Colonic mucosa (tissue), 4 donors: ENCODE measurements around the gene PHKG2. TPM values are rescaled to one million over a fixed set of nuclear protein-coding genes. Genes with fewer than 3 reads are reported as not detected.

Experiments
- DNase-seq: peaks from one replicate; pipeline ENCODE4 v3.0.0-alpha.2; 2020
- H3K27ac ChIP-seq: fragments of 200-600 bp; one replicate; pipeline ENCODE4 v1.8.0; 2021
- H3K27me3 ChIP-seq: fragments of 200-600 bp; one replicate; pipeline ENCODE4 v1.8.0; 2021
- H3K36me3 ChIP-seq: fragments of 200-600 bp; one replicate; pipeline ENCODE4 v1.8.0; 2021
- H3K4me1 ChIP-seq: fragments of 200-600 bp; one replicate; pipeline ENCODE4 v1.8.0; 2021; ENCODE audit warnings: mild to moderate bottlenecking
- H3K4me3 ChIP-seq: fragments of 200-600 bp; one replicate; pipeline ENCODE4 v1.8.0; 2021
- H3K9ac ChIP-seq, 2 donors: one replicate each; pipeline ENCODE4 v1.7.0; 2013; ENCODE audit warnings: control low read depth in 2 of 2, low read depth in 2 of 2, low read length in 2 of 2
- H3K9me3 ChIP-seq: fragments of 200-600 bp; one replicate; pipeline ENCODE4 v1.8.0; 2021
- intact Hi-C: fragments of 100-400 bp; cut with DNase I; formaldehyde crosslinking; loops from one replicate; pipeline ENCODE4 v1.14.1; 2022
- total RNA-seq, 2 donors: library from RNA; stranded (reverse); fragmentation: NEBNext Ultra II Directional in 1 of 2; extraction: Animal tissue kit (Norgen Biotek cat#: 25700) in 1 of 2; gene quantifications; one replicate each; pipeline ENCODE4 v1.2.1, GENCODE V29; 2021
- TF ChIP-seq, protein P1 (sequence below): fragments of 200-600 bp; IDR thresholded peaks from one replicate; pipeline ENCODE4 v1.8.0; 2022; ENCODE audit warnings: antibody characterized with exemption, mild to moderate bottlenecking
- donor health status: healthy.
- donor health status: DM: no; HTN: no; CAD: no.
- donor health status: DM: no; HTN: no; CAD: no.

Gene PHKG2
- total RNA-seq, 2 donors from 2014 or later: 33.6 to 47.8 TPM

DNA sequence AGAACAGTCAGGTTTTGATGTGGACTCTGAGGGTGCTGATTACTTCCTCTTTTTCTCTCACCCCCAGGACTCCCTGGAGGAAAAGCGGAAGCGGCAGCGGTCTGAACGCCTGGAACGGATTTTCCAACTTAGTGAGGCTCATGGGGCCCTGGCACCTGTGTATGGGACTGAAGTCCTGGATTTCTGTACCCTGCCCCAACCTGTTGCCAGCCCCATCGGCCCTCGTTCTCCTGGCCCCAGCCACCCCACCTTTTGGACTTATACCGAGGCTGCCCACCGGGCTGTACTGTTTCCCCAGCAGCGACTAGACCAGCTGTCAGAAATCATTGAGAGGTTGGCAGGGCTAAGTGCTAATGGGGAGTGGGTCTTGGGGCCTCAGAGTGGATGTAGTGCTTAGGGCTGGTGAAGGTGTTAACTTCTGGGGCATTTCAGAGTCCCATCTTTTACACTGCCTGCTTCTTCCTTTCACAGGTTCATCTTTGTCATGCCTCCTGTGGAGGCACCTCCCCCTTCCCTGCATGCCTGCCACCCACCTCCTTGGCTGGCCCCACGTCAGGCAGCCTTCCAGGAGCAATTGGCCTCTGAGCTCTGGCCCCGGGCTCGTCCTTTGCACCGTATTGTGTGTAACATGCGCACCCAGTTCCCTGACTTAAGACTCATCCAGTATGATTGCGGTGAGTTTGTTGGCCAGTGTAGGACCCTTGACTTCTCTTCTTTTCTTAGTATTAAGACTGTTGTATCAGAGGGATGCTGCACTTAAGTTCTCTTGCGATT is 19.1 kb upstream of the PHKG2 start:
- intact Hi-C loops: no loop called here
- Histone ChIP-seq H3K4me1 (no peaks in the 10 kb centered on the region), H3K4me3 (no peak overlapping the region), H3K27me3 (no peaks in the 10 kb centered on the region), H3K27ac (peak overlapping the region; percentile 28), H3K9ac (peak overlapping the region in 1 of 2 donors; percentile 34), H3K36me3 (peaks cover 23% of the 10 kb centered on the region), H3K9me3 (no peaks in the 10 kb centered on the region)
- TF ChIP-seq, protein P1, sequence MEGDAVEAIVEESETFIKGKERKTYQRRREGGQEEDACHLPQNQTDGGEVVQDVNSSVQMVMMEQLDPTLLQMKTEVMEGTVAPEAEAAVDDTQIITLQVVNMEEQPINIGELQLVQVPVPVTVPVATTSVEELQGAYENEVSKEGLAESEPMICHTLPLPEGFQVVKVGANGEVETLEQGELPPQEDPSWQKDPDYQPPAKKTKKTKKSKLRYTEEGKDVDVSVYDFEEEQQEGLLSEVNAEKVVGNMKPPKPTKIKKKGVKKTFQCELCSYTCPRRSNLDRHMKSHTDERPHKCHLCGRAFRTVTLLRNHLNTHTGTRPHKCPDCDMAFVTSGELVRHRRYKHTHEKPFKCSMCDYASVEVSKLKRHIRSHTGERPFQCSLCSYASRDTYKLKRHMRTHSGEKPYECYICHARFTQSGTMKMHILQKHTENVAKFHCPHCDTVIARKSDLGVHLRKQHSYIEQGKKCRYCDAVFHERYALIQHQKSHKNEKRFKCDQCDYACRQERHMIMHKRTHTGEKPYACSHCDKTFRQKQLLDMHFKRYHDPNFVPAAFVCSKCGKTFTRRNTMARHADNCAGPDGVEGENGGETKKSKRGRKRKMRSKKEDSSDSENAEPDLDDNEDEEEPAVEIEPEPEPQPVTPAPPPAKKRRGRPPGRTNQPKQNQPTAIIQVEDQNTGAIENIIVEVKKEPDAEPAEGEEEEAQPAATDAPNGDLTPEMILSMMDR: no peak
- peak; percentile 84 for DNase-seq

DNA sequence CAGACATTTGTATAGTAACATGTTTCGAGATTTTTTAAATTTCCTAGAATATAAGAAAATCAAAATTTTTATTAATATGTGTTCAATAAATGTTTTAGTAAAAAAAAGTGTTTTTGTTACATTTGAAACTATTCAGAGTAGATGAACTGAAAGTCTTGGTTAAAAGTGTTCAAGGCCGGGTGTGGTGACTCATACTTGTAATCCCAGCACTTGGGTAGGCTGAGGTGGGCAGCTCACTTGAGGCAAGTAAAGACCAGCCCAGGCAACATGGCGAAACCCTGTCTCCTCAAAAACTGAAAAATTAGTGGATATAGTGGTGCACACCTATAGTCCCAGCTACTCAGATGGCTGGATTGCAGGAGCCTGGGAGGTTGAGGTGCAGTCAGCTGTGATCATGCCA is 16.8 kb upstream of the PHKG2 start:
- H3K27me3 ChIP-seq: no peaks in the 10 kb centered on the region
- H3K4me3 ChIP-seq: no peak overlapping the region
- no peak overlapping the region for H3K9ac ChIP-seq
- peaks cover 30% of the 10 kb centered on the region for H3K36me3 ChIP-seq
- H3K9me3 ChIP-seq: no peaks in the 10 kb centered on the region
- no peaks in the 10 kb centered on the region for H3K4me1 ChIP-seq
- TF ChIP-seq, protein P1: no peak
- no peak for DNase-seq
- intact Hi-C loops: no loop called here
- H3K27ac ChIP-seq: no peak overlapping the region

DNA sequence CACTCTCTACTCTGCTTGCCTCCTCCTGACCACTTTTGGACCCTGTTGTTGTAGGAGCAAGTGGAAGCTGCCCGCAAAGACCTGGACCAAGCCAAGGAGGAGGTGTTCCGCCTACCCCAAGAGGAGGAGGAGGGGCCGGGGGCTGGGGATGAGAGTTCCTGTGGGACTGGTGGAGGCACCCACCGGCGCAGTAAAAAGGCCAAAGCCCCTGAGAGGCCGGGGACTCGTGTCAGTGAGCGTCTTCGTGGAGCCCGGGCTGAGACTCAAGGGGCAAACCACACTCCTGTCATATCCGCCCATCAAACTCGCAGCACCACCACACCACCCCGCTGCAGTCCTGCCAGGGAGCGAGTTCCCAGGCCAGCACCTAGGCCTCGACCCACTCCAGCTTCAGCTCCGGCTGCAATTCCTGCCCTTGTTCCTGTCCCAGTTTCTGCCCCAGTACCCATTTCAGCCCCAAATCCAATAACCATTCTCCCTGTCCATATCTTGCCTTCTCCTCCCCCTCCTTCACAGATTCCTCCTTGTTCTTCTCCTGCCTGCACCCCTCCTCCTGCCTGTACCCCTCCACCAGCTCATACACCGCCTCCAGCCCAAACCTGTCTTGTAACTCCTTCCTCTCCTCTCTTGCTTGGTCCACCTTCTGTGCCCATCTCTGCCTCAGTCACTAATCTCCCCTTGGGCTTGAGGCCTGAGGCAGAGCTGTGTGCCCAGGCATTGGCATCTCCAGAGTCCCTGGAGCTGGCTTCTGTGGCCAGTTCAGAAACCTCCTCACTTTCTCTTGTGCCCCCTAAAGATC is 11.0 kb upstream of the PHKG2 start:
- intact Hi-C loops: no loop called here
- peaks cover 47% of the 10 kb centered on the region for H3K36me3 ChIP-seq
- no peaks in the 10 kb centered on the region for H3K9me3 ChIP-seq
- TF ChIP-seq, protein P1: no peak
- H3K27me3 ChIP-seq: no peaks in the 10 kb centered on the region
- no peak overlapping the region for H3K27ac ChIP-seq
- H3K9ac ChIP-seq: no peak overlapping the region
- H3K4me1 ChIP-seq: peaks cover 8% of the 10 kb centered on the region
- no peak overlapping the region for H3K4me3 ChIP-seq
- DNase-seq: no peak

DNA sequence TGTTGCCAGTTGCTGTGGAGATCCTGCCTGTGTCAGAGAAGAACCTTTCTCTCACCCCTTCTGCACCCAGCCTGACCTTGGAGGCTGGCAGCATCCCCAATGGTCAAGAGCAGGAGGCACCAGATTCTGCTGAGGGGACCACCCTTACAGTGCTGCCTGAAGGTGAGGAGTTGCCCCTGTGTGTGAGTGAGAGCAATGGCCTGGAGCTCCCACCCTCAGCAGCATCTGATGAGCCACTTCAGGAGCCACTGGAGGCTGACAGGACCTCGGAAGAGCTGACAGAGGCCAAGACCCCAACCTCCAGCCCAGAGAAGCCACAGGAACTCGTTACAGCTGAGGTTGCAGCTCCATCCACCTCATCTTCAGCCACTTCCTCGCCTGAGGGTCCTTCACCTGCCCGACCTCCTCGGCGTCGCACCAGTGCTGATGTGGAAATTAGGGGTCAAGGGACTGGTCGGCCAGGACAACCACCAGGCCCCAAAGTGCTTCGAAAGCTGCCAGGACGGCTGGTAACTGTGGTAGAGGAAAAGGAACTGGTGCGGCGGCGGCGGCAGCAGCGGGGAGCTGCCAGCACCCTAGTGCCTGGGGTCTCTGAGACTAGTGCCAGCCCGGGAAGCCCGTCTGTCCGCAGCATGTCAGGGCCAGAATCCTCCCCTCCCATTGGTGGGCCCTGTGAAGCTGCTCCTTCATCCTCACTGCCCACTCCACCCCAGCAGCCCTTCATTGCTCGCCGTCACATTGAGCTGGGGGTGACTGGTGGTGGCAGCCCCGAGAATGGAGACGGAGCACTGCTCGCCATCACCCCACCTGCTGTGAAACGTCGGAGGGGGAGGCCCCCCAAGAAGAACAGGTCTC is 10.2 kb upstream of the PHKG2 start:
- Histone ChIP-seq H3K27ac (no peak overlapping the region), H3K4me1 (peaks cover 8% of the 10 kb centered on the region), H3K9me3 (no peaks in the 10 kb centered on the region), H3K36me3 (peaks cover 40% of the 10 kb centered on the region), H3K4me3 (no peak overlapping the region), H3K9ac (no peak overlapping the region), H3K27me3 (no peaks in the 10 kb centered on the region)
- TF ChIP-seq, protein P1: no peak
- intact Hi-C loops: no loop called here
- DNase-seq: no peak
